Vagina (tissue), 2 donors: ENCODE results near the gene UBR3.

Source experiments
- POLR2A ChIP-seq, 2 donors: fragments of 450-650 bp; IDR thresholded peaks; one replicate each; pipeline ENCODE4 v1.6.1; 2017; ENCODE audit warnings: antibody characterized with exemption in 2 of 2, mild to moderate bottlenecking in 2 of 2, moderate library complexity in 2 of 2
- TF ChIP-seq, protein P1 (sequence below), 3 experiments: fragments of 450-650 bp in 2 of 3; fragments of 200-600 bp in 1 of 3; sonication (generic) in 1 of 3; IDR thresholded peaks; one replicate each; pipeline ENCODE4 v1.5.1; 2017 to 2019; ENCODE audit warnings: antibody characterized with exemption in 3 of 3, mild to moderate bottlenecking in 2 of 3, moderate library complexity in 2 of 3

- TF ChIP-seq, protein P1, sequence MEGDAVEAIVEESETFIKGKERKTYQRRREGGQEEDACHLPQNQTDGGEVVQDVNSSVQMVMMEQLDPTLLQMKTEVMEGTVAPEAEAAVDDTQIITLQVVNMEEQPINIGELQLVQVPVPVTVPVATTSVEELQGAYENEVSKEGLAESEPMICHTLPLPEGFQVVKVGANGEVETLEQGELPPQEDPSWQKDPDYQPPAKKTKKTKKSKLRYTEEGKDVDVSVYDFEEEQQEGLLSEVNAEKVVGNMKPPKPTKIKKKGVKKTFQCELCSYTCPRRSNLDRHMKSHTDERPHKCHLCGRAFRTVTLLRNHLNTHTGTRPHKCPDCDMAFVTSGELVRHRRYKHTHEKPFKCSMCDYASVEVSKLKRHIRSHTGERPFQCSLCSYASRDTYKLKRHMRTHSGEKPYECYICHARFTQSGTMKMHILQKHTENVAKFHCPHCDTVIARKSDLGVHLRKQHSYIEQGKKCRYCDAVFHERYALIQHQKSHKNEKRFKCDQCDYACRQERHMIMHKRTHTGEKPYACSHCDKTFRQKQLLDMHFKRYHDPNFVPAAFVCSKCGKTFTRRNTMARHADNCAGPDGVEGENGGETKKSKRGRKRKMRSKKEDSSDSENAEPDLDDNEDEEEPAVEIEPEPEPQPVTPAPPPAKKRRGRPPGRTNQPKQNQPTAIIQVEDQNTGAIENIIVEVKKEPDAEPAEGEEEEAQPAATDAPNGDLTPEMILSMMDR (IDR thresholded peaks at IDR 0.05): no peak
- no peak for TF ChIP-seq POLR2A (IDR thresholded peaks at IDR 0.05)
Observed at GRCh38 chr2:169806586-169806985, 20.7 kb upstream of the UBR3 start.
